GM20000 (cell line): ENCODE results near the gene TOMT.
"Not testable (repeated sequence)": the region's sequence is repeated elsewhere in the genome, so short reads cannot be mapped to it uniquely, and the experiment has no call there.

Source experiments
- DNase-seq: peaks from one replicate; pipeline ENCODE4 v3.0.0; 2012; ENCODE audit warnings: low spot score
- CTCF ChIP-seq: IDR thresholded peaks from 2 replicates; pipeline ENCODE4 v1.5.1; 2012; ENCODE audit warnings: mild to moderate bottlenecking, control low read depth; ENCODE audit errors: extremely low read depth, missing control alignments

TOMT gene

DNA sequence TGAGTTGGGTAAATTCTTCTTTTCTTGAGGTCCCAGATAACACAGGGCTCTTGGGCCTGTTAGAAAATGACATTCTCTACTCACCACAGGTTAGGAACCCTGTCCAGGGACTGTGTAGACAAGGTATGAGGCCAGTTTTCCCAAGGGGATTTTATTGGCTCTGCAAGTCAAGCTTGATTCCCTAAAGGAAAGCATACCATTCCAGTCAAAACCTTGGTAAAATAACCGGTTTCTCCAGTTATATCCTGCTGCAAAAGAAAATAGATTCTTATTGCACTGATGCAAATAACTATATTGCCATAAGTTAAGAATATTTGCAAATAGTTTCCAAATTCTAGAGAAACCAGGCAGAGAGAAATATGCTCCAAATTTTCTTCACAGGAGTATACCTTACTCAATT lies 20.2 kb downstream of the TOMT start:
- TF ChIP-seq CTCF, result no peak

GRCh38 chr11:72127923-72128322 lies 22.2 kb downstream of the TOMT start:
- TF ChIP-seq CTCF, result no peak
- DNase-seq, result no peak

More for the DNA sequence above, 20.2 kb downstream of the TOMT start:
- no peak for DNase-seq

DNA sequence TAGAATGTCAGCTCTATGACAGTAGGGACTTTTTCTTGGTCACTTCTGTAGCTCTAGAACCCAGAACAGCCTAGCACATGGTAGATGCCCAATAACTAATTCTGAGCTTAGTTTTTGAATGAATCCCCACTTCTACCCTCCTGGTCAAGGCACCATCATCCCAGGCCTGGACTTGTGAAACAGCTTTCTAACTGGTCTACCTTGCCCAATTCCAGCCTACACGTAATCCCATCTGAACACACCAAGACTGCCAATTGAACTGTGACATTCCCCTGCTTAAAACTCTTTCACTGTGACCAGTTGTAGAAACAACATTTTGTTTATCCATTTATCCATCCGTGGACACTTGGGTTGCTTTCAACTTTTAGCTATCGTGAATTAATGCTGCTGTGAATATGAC lies 23.7 kb downstream of the TOMT start:
- no peak for DNase-seq
- TF ChIP-seq CTCF, result no peak

DNA sequence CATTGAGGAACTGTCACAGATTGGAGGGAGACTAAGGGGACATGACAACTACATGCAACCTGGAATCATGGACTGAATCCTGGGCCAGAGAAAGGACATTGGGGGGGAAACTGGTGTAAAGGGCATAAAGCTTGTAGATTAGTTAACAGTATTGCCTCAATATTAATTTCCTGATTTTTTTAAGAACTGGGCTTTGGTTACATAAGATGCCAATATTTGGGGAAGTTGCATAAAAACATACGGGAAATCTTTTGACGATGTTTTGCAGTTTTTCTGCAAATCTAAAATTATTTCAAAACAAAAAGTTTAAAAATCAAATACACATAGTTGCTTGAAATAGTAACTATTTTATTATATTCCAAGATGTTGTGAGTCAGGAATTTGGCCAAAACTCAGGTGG lies 26.9 kb downstream of the TOMT start:
- no peak for DNase-seq
- no peak for TF ChIP-seq CTCF

- not testable (repeated sequence) for DNase-seq
Observed at GRCh38 chr11:72135473-72135872, 29.7 kb downstream of the TOMT start, which contains the start of gene FOLR3. TSS of gene FOLR3 (plus strand) at chr11:72135725. CDS start at chr11:72135953, 228 bp downstream.

GRCh38 chr11:72135891-72136683 lies 30.4 kb downstream of the TOMT start:
- DNase-seq, result no peak
- TF ChIP-seq CTCF, result no peak

DNA sequence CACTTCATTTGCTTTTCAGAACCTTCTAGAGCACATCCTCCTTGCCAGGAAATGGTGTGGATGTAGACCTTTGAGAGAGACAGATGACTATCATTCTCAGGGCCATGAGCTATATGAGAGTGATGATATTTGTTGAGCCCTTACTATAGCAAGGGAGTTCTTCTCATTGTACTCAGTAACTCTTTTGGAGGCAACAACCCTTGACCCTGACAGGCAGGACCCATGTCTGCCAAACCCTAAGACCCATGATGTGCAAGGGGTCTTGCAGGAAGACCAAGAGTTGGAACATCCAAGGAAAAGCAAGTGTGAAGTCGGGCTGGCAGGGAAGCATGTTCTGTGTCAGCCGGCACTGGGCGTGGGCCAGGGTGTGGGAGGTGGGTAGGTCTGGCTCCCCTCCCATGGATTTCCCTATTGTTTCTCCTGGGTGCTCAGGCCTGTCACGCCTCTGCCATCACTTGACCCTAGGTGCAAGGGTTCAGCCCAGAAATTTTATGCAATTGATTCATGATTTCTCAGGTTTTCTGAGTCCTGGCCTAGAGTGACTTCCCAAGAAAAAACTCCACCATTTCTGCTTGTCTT lies 31.0 kb downstream of the TOMT start:
- no peak for DNase-seq
- no peak for TF ChIP-seq CTCF
